ENCODE measurements around the gene ASXL3.

Gene ASXL3

DNA sequence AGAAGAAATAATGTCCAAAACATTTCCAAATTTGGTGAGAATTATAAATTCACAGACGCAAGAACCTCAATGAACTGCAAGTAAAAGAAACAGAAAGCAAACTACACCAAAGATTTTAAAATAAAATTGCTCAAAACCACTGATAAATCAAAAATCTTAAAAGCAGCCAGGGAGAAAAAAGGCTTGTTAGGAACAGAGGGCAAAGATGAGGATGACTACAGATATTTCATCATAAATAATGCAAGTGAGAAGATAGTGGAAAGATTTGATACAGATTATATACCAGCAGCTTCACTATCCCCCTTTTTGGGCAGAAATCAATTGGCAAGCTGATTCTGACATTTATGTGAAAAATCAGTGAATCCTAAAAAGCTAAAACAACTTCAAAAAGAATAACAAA lies 10.3 kb upstream of the ASXL3 start:
- no peak overlapping the region for H3K4me3 ChIP-seq (ENCODE audit: low read length)

DNA sequence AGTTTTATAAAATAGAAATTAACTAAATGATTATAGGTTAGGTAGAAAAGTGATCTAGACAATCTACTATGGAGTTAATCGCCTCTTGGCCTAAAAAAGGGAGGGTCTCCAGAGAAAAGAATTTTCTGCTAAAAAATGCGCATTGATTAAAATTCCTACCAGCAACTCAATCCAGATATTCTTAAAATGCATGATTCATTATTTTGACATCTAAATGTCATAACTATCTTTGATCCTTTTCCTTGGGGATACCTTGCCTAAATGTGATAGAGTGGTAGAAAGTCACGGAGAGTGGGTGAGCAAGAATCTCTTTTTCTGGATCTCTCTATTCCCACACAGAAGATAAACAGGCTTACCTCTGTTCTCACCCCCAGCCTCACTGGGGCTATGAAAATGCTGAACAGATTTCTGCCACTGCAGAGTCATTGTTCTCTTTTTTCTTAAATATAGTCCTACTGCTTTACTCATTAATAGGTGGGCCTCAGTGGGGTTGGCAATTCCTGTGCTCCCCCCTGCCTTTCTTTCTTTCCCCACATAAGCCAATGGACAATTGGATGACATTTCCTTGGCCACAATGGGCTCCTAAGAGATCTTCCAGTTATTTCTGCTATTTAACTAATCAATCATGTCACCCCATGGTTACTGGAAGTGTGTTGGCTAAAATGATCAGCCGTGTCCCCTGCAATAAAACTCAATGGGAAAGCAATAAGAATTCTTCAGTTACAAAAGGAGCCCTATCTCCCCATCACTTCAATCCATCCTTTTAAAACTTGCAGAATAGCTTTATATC lies 5.8 kb upstream of the ASXL3 start:
- Histone ChIP-seq H3K36me3 (ENCODE audit: insufficient read depth, low read length) (no peaks in the 10 kb centered on the region), H3K4me1 (ENCODE audit: control insufficient read depth, insufficient read depth, low read length) (no peaks in the 10 kb centered on the region), H3K27me3 (ENCODE audit: control insufficient read depth, insufficient read depth, low read length) (peaks cover 44% of the 10 kb centered on the region), H3K4me3 (ENCODE audit: low read length) (no peak overlapping the region), H3K4me2 (ENCODE audit: low read length) (no peak overlapping the region), H3K9ac (ENCODE audit: low read depth, low read length) (no peak overlapping the region), H3K9me3 (replicated peaks; ENCODE audit: low read length) (no peaks in the 10 kb centered on the region)

More for the DNA sequence above, 10.3 kb upstream of the ASXL3 start:
- peaks cover 10% of the 10 kb centered on the region for H3K27me3 ChIP-seq (ENCODE audit: control insufficient read depth, insufficient read depth, low read length)
- no peak overlapping the region for H3K9ac ChIP-seq (ENCODE audit: low read depth, low read length)
- no peaks in the 10 kb centered on the region for H3K9me3 ChIP-seq (replicated peaks; ENCODE audit: low read length)
- no peaks in the 10 kb centered on the region for H3K36me3 ChIP-seq (ENCODE audit: insufficient read depth, low read length)
- no peak overlapping the region for H3K4me2 ChIP-seq (ENCODE audit: low read length)
- no peaks in the 10 kb centered on the region for H3K4me1 ChIP-seq (ENCODE audit: control insufficient read depth, insufficient read depth, low read length)

DNA sequence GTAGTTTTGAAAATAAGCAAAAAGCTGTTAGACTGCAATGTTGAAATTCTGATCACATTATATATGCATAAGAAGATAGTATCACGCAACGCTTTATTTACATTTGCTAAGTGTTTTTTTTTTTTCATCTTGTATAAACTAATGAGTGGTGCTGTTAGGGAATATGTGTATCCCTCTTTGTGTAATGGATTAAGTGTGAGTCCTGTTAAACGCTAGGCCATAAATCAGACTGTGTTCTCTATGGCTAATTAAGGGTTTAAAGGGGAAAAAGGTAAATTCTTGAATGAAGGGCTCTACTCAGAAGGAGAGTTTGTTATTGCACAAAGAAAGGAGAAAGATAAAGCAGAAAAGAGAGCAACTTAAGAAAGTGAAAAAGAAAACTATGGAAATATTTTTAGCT lies 4.8 kb upstream of the ASXL3 start:
- Histone ChIP-seq H3K9ac (ENCODE audit: low read depth, low read length) (no peak overlapping the region), H3K4me3 (ENCODE audit: low read length) (no peak overlapping the region), H3K36me3 (ENCODE audit: insufficient read depth, low read length) (no peaks in the 10 kb centered on the region), H3K27me3 (ENCODE audit: control insufficient read depth, insufficient read depth, low read length) (peaks cover 53% of the 10 kb centered on the region), H3K4me2 (ENCODE audit: low read length) (no peak overlapping the region), H3K4me1 (ENCODE audit: control insufficient read depth, insufficient read depth, low read length) (peaks cover 6% of the 10 kb centered on the region), H3K9me3 (replicated peaks; ENCODE audit: low read length) (no peaks in the 10 kb centered on the region)

DNA sequence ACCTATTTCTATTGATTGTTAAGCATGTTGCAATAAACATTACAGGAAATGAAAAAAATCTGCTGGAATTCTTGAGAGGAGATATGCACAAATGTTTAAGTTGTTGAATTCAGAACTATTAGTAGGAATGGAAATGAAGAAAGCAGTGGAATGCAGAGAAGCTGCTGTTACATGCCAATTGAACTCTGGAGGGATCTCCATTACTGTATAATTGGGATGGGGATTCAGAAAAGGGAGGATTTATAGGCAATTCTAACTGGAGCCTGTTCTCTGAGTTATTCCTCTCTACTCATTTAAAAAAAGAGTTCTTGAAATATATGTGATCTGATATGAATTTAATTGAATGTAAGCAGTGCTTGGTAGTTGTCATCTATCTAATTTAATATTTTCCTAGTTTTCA lies 2.6 kb upstream of the ASXL3 start:
- Histone ChIP-seq H3K36me3 (ENCODE audit: insufficient read depth, low read length) (no peaks in the 10 kb centered on the region), H3K9me3 (replicated peaks; ENCODE audit: low read length) (no peaks in the 10 kb centered on the region), H3K4me3 (ENCODE audit: low read length) (no peak overlapping the region), H3K4me2 (ENCODE audit: low read length) (no peak overlapping the region), H3K9ac (ENCODE audit: low read depth, low read length) (no peak overlapping the region), H3K27me3 (ENCODE audit: control insufficient read depth, insufficient read depth, low read length) (peaks cover 68% of the 10 kb centered on the region), H3K4me1 (ENCODE audit: control insufficient read depth, insufficient read depth, low read length) (peaks cover 6% of the 10 kb centered on the region)

DNA sequence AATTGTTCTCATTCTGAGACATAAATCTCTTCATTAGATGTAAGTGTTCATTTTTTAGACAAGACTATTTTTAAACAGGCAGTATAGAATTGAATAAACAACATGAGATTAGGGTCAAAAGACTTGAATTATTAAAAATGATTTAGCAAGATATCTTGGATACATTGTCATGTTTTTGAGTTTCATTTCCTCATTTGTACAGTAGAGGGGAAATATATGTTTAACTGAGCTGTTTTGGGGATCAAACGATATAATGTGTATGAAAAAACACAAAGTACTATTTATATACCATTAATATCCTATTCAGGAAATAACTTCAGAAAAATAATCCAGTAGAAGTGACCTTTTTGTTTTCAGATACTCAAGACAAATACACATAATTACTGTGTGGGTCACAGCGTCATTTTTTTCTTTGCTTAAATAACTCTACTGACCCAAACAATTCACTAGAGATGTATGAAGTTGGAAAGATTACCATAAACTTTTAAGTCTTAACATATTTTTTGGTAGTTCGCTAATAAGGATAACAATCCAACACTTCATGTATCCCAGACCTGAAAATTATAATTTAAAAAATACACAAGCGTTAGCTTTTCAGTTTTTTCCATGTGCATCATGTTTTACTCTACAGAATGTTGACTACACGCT lies 896 bp upstream of the ASXL3 start:
- peak overlapping the region; percentile 94 for H3K4me2 ChIP-seq (ENCODE audit: low read length)
- peaks cover 6% of the 10 kb centered on the region for H3K4me1 ChIP-seq (ENCODE audit: control insufficient read depth, insufficient read depth, low read length)
- no peak overlapping the region for H3K9ac ChIP-seq (ENCODE audit: low read depth, low read length)
- no peaks in the 10 kb centered on the region for H3K36me3 ChIP-seq (ENCODE audit: insufficient read depth, low read length)
- peaks cover 83% of the 10 kb centered on the region for H3K27me3 ChIP-seq (ENCODE audit: control insufficient read depth, insufficient read depth, low read length)
- H3K4me3 ChIP-seq (ENCODE audit: low read length): no peak overlapping the region
- H3K9me3 ChIP-seq (replicated peaks; ENCODE audit: low read length): no peaks in the 10 kb centered on the region

DNA sequence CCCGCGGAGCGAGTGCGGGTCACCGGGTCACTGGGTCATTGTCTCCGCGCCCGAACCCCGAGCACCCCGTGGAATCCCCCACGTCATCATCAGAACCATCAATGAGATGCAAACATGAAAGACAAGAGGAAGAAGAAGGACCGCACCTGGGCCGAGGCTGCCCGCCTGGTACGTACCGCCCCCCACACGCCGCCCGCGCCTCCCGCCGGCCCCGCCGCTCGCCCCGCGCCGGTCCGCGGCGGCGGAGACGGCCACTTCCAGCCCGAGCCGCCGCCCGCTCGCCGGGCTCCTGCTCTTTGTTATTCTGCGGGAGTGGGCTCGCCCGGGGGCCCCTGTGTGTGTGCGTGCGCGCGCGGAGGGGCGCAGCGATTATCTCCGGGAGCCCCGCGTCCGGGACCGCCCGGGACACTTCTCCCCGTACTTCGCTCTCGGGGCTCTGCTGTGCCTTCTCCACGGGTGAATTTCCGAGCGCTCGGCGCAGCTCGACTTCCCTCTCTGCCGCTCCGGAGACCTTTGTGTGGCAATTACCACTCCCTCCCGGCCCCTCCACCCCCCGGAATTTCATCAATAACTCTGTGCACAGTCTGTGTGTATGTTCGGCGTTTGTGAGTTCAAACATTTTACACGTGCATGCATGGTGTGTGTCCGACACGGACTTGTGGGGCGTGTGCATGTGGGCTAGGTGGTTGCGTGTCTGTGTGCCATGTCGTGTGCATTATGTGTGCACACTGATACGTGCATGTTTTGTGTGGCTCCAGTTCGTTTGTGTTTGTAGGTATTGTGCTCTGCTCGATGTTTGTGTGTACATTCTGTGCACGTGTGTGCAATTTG lies 714 bp downstream of the ASXL3 start:
- Histone ChIP-seq H3K4me1 (ENCODE audit: control insufficient read depth, insufficient read depth, low read length) (peaks cover 6% of the 10 kb centered on the region), H3K27me3 (ENCODE audit: control insufficient read depth, insufficient read depth, low read length) (peaks cover 84% of the 10 kb centered on the region), H3K36me3 (ENCODE audit: insufficient read depth, low read length) (no peaks in the 10 kb centered on the region), H3K9me3 (replicated peaks; ENCODE audit: low read length) (no peaks in the 10 kb centered on the region), H3K9ac (ENCODE audit: low read depth, low read length) (no peak overlapping the region), H3K4me3 (ENCODE audit: low read length) (peak overlapping the region; percentile 62), H3K4me2 (ENCODE audit: low read length) (peak overlapping the region; percentile 79)

DNA sequence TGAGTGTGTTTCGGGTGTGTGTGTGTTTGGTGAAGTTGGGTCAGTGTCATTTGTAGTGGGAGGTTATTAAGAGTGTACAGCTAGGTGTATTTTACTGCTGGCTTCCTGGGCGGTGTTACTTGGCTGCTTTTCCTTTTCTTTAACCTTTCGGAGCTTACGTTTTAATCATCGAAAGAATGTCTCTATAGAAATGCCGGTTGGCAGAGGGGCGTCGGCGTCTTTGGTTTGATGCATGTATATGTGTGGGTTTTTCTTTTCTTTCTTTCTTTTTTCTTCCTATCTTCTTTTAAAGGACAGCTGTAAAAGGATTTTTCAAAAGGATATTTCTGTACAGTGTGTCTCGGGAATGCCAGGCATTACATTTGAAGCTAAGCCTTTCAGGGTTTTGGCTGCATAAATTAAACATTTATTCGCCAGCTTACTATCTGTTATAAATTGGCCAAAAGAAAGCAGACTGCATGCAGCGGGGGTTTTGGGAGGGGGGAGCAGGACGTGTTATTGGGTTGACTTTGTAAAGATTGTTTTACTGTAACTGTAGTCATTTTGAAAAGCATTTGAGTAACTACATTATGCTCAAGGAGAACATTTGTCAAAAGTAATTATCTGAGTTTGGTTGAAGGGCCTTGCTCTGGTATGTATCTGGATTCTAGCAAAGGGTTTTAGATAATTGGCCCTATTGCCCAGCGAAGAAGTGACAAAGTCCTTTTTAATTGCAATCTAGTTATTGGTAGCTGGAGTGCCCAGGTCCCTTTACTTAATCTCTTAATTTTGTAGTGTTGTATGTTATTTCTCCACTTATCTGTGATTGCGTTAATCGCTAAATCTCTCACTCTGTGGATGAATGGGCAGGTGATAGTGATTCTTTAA lies 1.6 kb downstream of the ASXL3 start:
- Histone ChIP-seq H3K4me1 (ENCODE audit: control insufficient read depth, insufficient read depth, low read length) (peaks cover 6% of the 10 kb centered on the region), H3K4me2 (ENCODE audit: low read length) (no peak overlapping the region), H3K36me3 (ENCODE audit: insufficient read depth, low read length) (no peaks in the 10 kb centered on the region), H3K4me3 (ENCODE audit: low read length) (peak overlapping the region; percentile 62), H3K27me3 (ENCODE audit: control insufficient read depth, insufficient read depth, low read length) (peaks cover 89% of the 10 kb centered on the region), H3K9ac (ENCODE audit: low read depth, low read length) (no peak overlapping the region), H3K9me3 (replicated peaks; ENCODE audit: low read length) (no peaks in the 10 kb centered on the region)

DNA sequence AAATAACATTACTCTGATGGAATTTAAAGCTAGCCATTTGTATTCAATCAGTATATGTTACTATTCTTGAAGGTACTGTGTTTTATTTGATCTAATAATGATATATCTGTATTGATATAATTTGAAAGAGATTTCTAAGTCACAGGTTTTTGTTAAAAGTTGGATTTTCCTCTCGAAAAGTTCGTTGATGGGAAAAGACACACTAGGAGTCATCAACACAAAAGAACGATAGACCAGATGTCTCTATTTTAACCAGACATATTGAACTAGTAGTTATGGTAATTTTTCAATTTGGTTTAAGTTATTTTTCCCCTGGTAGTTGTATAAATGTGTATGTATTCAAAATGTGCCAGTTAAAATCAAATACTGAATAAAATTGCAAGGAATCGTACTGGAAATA lies 2.5 kb downstream of the ASXL3 start:
- Histone ChIP-seq H3K4me2 (ENCODE audit: low read length) (no peak overlapping the region), H3K27me3 (ENCODE audit: control insufficient read depth, insufficient read depth, low read length) (peaks cover 89% of the 10 kb centered on the region), H3K4me1 (ENCODE audit: control insufficient read depth, insufficient read depth, low read length) (peaks cover 6% of the 10 kb centered on the region), H3K9me3 (replicated peaks; ENCODE audit: low read length) (no peaks in the 10 kb centered on the region), H3K4me3 (ENCODE audit: low read length) (no peak overlapping the region), H3K36me3 (ENCODE audit: insufficient read depth, low read length) (no peaks in the 10 kb centered on the region), H3K9ac (ENCODE audit: low read depth, low read length) (no peak overlapping the region)

DNA sequence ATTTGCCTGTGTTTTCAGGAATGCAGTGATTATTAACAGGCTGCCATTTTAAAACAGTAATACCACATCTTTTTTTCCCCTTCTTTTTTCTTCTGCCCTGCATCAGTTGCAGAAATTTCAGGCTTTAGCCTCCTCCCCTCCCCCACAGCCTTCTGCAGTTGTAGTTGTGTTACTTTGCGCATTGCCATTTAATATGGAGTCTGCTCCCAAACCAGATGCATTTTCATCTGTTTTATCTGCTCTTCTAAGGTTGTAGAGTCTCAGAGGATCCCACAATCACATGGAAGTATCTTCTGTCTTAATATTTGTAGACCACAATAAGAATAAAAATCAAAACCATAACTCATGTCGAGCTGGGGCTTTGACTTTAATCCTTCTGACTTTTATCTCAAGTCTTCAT lies 3.8 kb downstream of the ASXL3 start:
- H3K9ac ChIP-seq (ENCODE audit: low read depth, low read length): no peak overlapping the region
- no peaks in the 10 kb centered on the region for H3K9me3 ChIP-seq (replicated peaks; ENCODE audit: low read length)
- no peak overlapping the region for H3K4me3 ChIP-seq (ENCODE audit: low read length)
- H3K27me3 ChIP-seq (ENCODE audit: control insufficient read depth, insufficient read depth, low read length): peaks cover 84% of the 10 kb centered on the region
- H3K36me3 ChIP-seq (ENCODE audit: insufficient read depth, low read length): no peaks in the 10 kb centered on the region
- H3K4me1 ChIP-seq (ENCODE audit: control insufficient read depth, insufficient read depth, low read length): peaks cover 6% of the 10 kb centered on the region
- H3K4me2 ChIP-seq (ENCODE audit: low read length): no peak overlapping the region

DNA sequence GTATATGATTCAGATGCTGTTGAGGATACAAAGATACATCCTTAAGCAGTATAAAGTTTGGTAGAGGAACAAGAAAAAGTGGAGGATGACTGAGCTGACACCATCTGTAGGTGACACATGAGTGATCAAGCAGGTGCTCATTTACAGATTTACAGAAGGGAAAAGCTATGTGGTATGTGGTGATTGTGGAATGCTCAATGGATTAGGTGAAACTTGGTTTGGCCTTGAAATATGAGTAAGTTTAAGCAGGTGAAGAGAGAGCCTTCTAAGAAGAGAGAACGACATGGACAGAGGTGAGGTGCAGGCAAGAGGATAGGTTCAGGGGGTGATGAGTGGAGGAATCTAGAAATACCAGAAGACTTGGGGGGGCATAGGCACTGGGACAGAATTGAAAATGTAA lies 5.9 kb downstream of the ASXL3 start:
- Histone ChIP-seq H3K36me3 (ENCODE audit: insufficient read depth, low read length) (no peaks in the 10 kb centered on the region), H3K9me3 (replicated peaks; ENCODE audit: low read length) (no peaks in the 10 kb centered on the region), H3K4me2 (ENCODE audit: low read length) (no peak overlapping the region), H3K4me3 (ENCODE audit: low read length) (no peak overlapping the region), H3K9ac (ENCODE audit: low read depth, low read length) (no peak overlapping the region), H3K4me1 (ENCODE audit: control insufficient read depth, insufficient read depth, low read length) (no peaks in the 10 kb centered on the region), H3K27me3 (ENCODE audit: control insufficient read depth, insufficient read depth, low read length) (peaks cover 73% of the 10 kb centered on the region)

Measured in skeletal muscle satellite cell (primary cell).